Lower leg skin (tissue), 3 donors: Measurements from ENCODE around the gene VSIR.

Source experiments
- CTCF ChIP-seq, 3 donors: fragments of 450-650 bp; IDR thresholded peaks; one replicate each; pipeline ENCODE4 v1.5.1; 2016; ENCODE audit warnings: antibody characterized with exemption in 3 of 3, mild to moderate bottlenecking in 3 of 3, moderate library complexity in 2 of 3
- POLR2A ChIP-seq, 2 donors: fragments of 450-650 bp; IDR thresholded peaks; one replicate each; pipeline ENCODE4 v1.6.1; 2016 to 2017; ENCODE audit warnings: antibody characterized with exemption in 2 of 2, mild to moderate bottlenecking in 1 of 2, moderate library complexity in 1 of 2

GRCh38 chr10:71820966-71821365, 47.6 kb upstream of the VSIR start:
- TF ChIP-seq POLR2A (IDR thresholded peaks at IDR 0.05), result no peak
- TF ChIP-seq CTCF (IDR thresholded peaks at IDR 0.05), result no peak
